NCI-H226 (cell line): ENCODE data around the gene GABRQ.
"Not testable (repeated sequence)": the region's sequence is repeated elsewhere in the genome, so short reads cannot be mapped to it uniquely, and the experiment has no call there.

ENCODE experiments used
- DNase-seq: peaks from one replicate; pipeline ENCODE4 v3.0.0-alpha.2; 2015

Gene GABRQ

DNA sequence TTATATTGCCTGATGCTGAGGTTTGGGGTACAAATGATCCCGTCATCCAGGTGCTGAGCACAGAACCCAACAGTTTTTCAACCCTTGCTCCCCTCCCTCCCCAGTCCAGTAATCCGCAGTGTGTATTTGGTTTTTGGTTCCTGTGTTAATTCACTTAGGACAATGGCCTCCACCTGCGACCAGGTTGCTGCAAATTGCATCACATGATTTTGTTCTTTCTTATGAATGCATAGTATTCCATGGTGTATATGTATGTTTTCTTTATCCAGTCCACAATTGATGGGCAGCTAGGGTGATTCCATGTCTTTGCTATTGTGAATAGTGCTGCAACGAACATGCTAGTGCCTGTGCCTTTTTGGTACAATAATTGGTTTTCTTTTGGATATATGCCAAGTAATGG, 25.4 kb downstream of the GABRQ start:
- DNase-seq: no peak

DNA sequence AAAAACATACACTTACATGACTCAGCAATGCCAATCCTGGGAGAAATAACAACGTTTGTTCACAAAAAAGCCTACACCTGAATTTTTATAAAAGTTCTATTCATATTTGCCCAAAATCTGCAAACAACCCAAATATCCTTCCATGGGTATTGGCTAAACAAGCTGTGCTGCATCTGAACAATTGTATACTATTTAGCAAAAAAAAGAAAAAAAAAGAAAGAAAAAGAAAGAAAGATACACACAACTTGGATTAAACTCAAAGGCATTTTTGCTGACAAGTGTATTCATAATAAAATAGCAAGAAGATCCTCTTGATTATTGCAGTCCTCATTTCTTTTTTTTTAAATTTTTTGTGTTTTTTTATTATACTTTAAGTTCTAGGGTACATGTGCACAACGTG, 36.4 kb downstream of the GABRQ start:
- no peak for DNase-seq

DNA sequence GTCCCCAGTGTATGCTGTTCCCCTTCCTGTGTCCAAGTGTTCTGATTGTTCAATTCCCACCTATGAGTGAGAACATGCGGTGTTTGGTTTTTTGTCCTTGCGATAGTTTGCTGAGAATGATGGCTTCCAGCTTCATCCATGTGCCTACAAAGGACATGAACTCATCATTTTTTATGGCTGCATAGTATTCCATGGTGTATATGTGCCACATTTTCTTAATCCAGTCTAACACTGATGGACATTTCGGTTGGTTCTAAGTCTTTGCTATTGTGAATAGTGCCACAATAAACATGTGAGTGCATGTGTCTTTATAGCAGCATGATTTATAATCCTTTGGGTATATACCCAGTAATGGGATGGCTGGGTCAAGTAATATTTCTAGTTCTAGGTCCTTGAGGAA, 37.0 kb downstream of the GABRQ start:
- not testable (repeated sequence) for DNase-seq

DNA sequence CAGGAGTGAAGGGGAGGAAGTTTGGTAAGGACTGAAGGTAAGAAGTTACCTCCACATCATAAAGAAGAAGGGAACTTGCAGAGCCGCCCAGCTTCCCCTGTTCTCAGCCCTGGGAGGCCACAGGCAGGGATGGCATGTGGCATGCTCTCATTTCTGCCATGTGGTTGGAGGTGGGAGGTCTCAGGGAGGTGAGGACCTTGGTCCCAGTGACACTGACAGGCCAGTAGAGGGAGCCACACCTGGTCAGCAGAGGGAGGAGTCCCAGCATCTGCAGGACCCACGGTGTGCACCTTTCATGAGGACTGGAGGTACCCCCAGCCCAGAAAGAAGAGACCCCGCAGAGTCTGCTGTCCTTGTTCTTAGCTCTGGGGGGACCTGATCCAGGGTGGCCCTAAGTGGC, 43.3 kb downstream of the GABRQ start:
- DNase-seq: not testable (repeated sequence)

DNA sequence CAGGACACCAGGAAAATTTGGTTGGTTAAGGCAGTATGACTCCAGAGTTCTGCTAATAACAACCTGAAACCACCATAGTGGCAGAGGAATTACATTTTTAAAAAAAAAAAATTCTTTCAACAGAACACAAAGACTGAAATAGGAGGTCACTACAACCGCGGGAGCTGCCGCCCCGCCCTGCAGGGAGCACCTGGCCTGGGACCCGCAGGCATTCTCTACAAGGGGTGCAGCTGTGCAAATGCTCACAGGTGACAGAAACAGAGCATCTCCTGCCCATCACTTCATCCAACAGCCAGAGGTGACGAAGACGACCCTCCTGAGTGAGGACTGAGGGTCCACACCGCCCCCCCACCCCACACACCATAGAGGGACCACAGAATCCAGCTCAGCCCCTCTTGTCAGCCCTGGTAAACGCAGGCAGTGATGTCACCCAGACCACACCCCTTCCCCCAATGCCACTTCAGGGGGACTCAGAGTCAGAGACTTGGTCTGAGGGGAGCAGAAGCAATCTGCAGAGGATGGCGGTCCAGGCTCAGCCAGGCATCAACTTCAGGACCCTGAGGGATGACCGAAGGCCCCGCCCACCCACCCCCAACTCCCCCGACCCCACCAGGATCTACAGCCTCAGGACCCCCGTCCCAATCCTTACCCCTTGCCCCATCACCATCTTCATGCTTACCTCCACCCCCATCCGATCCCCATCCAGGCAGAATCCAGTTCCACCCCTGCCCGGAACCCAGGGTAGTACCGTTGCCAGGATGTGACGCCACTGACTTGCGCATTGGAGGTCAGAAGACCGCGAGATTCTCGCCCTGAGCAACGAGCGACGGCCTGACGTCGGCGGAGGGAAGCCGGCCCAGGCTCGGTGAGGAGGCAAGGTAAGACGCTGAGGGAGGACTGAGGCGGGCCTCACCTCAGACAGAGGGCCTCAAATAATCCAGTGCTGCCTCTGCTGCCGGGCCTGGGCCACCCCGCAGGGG, 60.5 kb downstream of the GABRQ start, which contains the start of gene MAGEA3:
Gene MAGEA3 (plus strand): TSS at position 843 of the 980 bp plus-strand sequence. CDS start 2,039 bp downstream, outside the sequence.
- not testable (repeated sequence) for DNase-seq

DNA sequence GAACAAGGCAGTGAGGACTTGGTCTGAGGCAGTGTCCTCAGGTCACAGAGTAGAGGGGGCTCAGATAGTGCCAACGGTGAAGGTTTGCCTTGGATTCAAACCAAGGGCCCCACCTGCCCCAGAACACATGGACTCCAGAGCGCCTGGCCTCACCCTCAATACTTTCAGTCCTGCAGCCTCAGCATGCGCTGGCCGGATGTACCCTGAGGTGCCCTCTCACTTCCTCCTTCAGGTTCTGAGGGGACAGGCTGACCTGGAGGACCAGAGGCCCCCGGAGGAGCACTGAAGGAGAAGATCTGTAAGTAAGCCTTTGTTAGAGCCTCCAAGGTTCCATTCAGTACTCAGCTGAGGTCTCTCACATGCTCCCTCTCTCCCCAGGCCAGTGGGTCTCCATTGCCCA, 62.7 kb downstream of the GABRQ start:
- DNase-seq: not testable (repeated sequence)

DNA sequence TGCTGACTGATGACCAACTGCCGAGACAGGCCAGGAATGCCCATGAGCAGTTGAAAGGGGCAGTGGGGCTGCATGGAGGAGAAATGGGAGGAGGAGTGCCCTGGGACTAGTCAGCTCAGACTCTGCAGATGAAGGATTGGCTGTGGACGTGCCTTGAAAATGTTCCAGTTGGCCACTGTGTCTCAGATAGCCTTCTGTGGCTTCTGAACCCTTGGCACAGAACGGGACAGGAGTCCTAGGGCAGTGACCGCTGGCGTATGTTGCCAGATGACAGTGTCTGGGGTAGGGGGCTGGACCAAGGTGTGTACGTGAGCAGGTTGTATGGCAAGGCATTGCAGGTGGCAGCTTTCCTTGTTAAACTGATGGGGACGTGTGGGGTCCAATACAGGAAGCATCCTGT, 68.8 kb downstream of the GABRQ start:
- DNase-seq: not testable (repeated sequence)
